ENCODE results near the gene AIMP1. TPM values are rescaled to one million over a fixed set of nuclear protein-coding genes. Genes with fewer than 3 reads are reported as not detected.

AIMP1 gene
- total RNA-seq = 10 to 100 TPM; 25.3 to 34.4 (median 28.2) TPM

GRCh38 chr4:106315968-106316772 is at the start of gene AIMP1, which contains the start of gene TBCK:
AIMP1 (plus strand) TSS chr4:106316550; CDS start chr4:106325010, 8,460 bp downstream.
TBCK (minus strand) TSS chr4:106316209; CDS start chr4:106308960, 7,249 bp downstream.
- DNase-seq (ENCODE audit: low spot score in 2 of 2) = peak; percentile 83 to 88
- no peaks in the 10 kb centered on the region for H3K27me3 ChIP-seq
- H3K9me3 ChIP-seq = no peaks in the 10 kb centered on the region
- TF ChIP-seq POLR2A (IDR thresholded peaks at IDR 0.05) = peak; percentile 45
- TF ChIP-seq POLR2AphosphoS5 (IDR thresholded peaks at IDR 0.05) = peak; percentile 56 to 91 (median 82)
- TF ChIP-seq, protein P1, sequence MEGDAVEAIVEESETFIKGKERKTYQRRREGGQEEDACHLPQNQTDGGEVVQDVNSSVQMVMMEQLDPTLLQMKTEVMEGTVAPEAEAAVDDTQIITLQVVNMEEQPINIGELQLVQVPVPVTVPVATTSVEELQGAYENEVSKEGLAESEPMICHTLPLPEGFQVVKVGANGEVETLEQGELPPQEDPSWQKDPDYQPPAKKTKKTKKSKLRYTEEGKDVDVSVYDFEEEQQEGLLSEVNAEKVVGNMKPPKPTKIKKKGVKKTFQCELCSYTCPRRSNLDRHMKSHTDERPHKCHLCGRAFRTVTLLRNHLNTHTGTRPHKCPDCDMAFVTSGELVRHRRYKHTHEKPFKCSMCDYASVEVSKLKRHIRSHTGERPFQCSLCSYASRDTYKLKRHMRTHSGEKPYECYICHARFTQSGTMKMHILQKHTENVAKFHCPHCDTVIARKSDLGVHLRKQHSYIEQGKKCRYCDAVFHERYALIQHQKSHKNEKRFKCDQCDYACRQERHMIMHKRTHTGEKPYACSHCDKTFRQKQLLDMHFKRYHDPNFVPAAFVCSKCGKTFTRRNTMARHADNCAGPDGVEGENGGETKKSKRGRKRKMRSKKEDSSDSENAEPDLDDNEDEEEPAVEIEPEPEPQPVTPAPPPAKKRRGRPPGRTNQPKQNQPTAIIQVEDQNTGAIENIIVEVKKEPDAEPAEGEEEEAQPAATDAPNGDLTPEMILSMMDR (IDR thresholded peaks at IDR 0.05) = no peak
- no peaks in the 10 kb centered on the region for H3K36me3 ChIP-seq
- H3K4me3 ChIP-seq = peak within 1 kb of the TSS; percentile 72 to 97 (median 96)
- intact Hi-C loops (cut with DNase I; ENCODE audit: low total_unique reads) = no loop called here
- H3K27ac ChIP-seq = peak within 1 kb of the TSS; percentile 95 to 97
- peaks cover 0 to 23% of the 10 kb centered on the region in 2 donors for H3K4me1 ChIP-seq

DNA sequence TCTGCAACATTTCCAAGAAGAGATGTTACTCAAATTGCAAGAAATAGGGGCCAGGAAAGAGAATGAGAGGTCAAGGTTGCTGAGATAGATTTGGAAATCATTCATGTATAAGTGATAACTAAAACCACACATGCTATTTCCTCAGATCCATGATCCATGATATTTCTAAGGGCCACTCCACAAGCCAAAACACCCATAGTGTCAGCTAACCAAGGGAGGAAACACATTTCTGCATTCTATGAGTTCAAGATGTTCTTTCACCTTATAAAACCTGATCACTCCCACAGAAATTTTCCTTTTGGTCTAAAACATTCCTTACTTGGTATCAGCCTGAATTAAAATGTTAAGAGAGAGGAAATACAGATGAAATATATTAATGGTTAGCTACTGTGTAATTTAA is 47.6 kb upstream of the AIMP1 start:
- DNase-seq (ENCODE audit: low spot score in 2 of 2) = no peak
- intact Hi-C loops (cut with DNase I; ENCODE audit: low total_unique reads) = no loop called here
- TF ChIP-seq POLR2AphosphoS5 (IDR thresholded peaks at IDR 0.05) (no peak), POLR2A (IDR thresholded peaks at IDR 0.05) (no peak)
- TF ChIP-seq, protein P1 (IDR thresholded peaks at IDR 0.05) = no peak

GRCh38 chr4:106269711-106270110 is 46.6 kb upstream of the AIMP1 start:
- H3K4me3 ChIP-seq = no peak overlapping the region
- no peaks in the 10 kb centered on the region for H3K4me1 ChIP-seq
- no peaks in the 10 kb centered on the region for H3K36me3 ChIP-seq
- intact Hi-C loops (cut with DNase I; ENCODE audit: low total_unique reads) = no loop called here
- no peak for DNase-seq (ENCODE audit: low spot score in 2 of 2)
- H3K27me3 ChIP-seq = no peaks in the 10 kb centered on the region
- TF ChIP-seq POLR2A (IDR thresholded peaks at IDR 0.05) = no peak
- TF ChIP-seq, protein P1 (IDR thresholded peaks at IDR 0.05) = no peak
- TF ChIP-seq POLR2AphosphoS5 (IDR thresholded peaks at IDR 0.05) = no peak
- H3K9me3 ChIP-seq = no peaks in the 10 kb centered on the region
- H3K27ac ChIP-seq = no peak overlapping the region

More for the DNA sequence above, 47.6 kb upstream of the AIMP1 start:
- Histone ChIP-seq H3K36me3 (no peaks in the 10 kb centered on the region), H3K9me3 (no peaks in the 10 kb centered on the region), H3K4me1 (no peaks in the 10 kb centered on the region), H3K4me3 (no peak overlapping the region), H3K27ac (no peak overlapping the region), H3K27me3 (no peaks in the 10 kb centered on the region)

DNA sequence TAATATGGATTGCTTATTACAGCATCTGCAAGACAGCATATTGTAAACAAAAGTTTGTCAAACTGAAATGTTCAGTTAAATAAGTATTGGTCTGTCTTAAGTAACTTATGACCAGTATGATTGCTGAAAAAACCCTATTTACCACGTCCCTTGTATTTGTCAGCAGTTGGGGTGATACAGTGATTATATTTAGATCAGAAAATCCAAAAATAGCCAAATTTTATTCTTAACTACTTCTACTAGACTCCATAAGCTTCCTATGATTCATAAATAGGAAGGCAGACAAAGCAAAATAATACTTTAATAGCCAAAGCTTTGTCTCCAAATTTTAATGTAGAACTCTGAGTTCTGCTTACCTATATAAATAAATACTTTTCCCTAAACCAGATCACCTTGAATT is 45.6 kb upstream of the AIMP1 start:
- H3K4me1 ChIP-seq = no peaks in the 10 kb centered on the region
- H3K36me3 ChIP-seq = no peaks in the 10 kb centered on the region
- DNase-seq (ENCODE audit: low spot score in 2 of 2) = no peak
- intact Hi-C loops (cut with DNase I; ENCODE audit: low total_unique reads) = no loop called here
- TF ChIP-seq POLR2A (IDR thresholded peaks at IDR 0.05) (no peak), POLR2AphosphoS5 (IDR thresholded peaks at IDR 0.05) (no peak)
- TF ChIP-seq, protein P1 (IDR thresholded peaks at IDR 0.05) = no peak
- H3K27me3 ChIP-seq = no peaks in the 10 kb centered on the region
- no peaks in the 10 kb centered on the region for H3K9me3 ChIP-seq
- H3K27ac ChIP-seq = no peak overlapping the region
- no peak overlapping the region for H3K4me3 ChIP-seq

DNA sequence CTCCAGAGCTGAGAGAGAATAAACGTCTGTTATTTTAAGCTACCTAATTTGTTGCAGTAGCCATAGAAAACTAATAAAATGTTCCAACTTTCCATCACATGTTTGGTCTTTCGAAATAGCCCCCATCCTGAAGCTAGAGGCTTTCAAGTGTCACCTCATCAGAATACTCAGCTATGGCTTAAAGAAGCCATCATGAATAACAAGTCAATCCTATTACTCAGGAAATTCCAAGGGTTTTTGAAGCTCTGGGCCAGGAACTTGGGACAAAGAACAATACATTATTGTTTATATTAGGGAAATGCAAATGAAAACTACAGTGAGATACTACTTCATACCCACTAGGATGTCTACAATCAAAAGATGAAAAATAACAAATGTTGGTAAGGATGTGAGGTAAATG is 42.5 kb upstream of the AIMP1 start:
- H3K27ac ChIP-seq = no peak overlapping the region
- no peak overlapping the region for H3K4me3 ChIP-seq
- H3K4me1 ChIP-seq = no peaks in the 10 kb centered on the region
- no peaks in the 10 kb centered on the region for H3K9me3 ChIP-seq
- no peaks in the 10 kb centered on the region for H3K27me3 ChIP-seq
- TF ChIP-seq POLR2A (IDR thresholded peaks at IDR 0.05) = no peak
- no peak for TF ChIP-seq POLR2AphosphoS5 (IDR thresholded peaks at IDR 0.05)
- TF ChIP-seq, protein P1 (IDR thresholded peaks at IDR 0.05) = no peak
- H3K36me3 ChIP-seq = no peaks in the 10 kb centered on the region
- intact Hi-C loops (cut with DNase I; ENCODE audit: low total_unique reads) = no loop called here
- no peak for DNase-seq (ENCODE audit: low spot score in 2 of 2)
